Trophoblast cell (in vitro differentiated cells and primary cell): ENCODE measurements around the gene CEP170.
"Not testable (repeated sequence)": the region's sequence is repeated elsewhere in the genome, so short reads cannot be mapped to it uniquely, and the experiment has no call there.

Experiments
- DNase-seq, 2 donors: peaks; one replicate each; pipeline ENCODE4 v3.0.0-alpha.2; 2016
- H2AFZ ChIP-seq: 2 replicates; pipeline ENCODE4 v1.6.1; 2013; ENCODE audit warnings: low read length, moderate library complexity, mild to moderate bottlenecking; ENCODE audit not compliant: insufficient read depth, poor library complexity
- H2AK5ac ChIP-seq: 2 replicates; pipeline ENCODE4 v1.6.1; 2013; ENCODE audit warnings: mild to moderate bottlenecking, low read length
- H2BK120ac ChIP-seq: 2 replicates; pipeline ENCODE4 v1.6.1; 2013; ENCODE audit warnings: low read length, mild to moderate bottlenecking, moderate library complexity; ENCODE audit not compliant: insufficient read depth, poor library complexity
- H2BK12ac ChIP-seq: 2 replicates; pipeline ENCODE4 v1.6.1; 2013; ENCODE audit warnings: mild to moderate bottlenecking, low read length, moderate library complexity
- H2BK5ac ChIP-seq: 2 replicates; pipeline ENCODE4 v1.6.1; 2013; ENCODE audit warnings: low read length, low read depth, moderate library complexity, mild to moderate bottlenecking; ENCODE audit not compliant: poor library complexity
- H3K14ac ChIP-seq: 2 replicates; pipeline ENCODE4 v1.6.1; 2013; ENCODE audit warnings: mild to moderate bottlenecking, low read length
- H3K18ac ChIP-seq: 2 replicates; pipeline ENCODE4 v1.6.1; 2013; ENCODE audit warnings: mild to moderate bottlenecking, low read length
- H3K23ac ChIP-seq: 2 replicates; pipeline ENCODE4 v1.6.1; 2013; ENCODE audit warnings: low read length
- H3K27ac ChIP-seq: 2 replicates; pipeline ENCODE4 v1.5.1; 2013; ENCODE audit warnings: low read depth, mild to moderate bottlenecking, inconsistent platforms, low read length, moderate library complexity
- H3K27me3 ChIP-seq: 2 replicates; pipeline ENCODE4 v1.6.1; 2013; ENCODE audit warnings: inconsistent platforms, mild to moderate bottlenecking, low read length, moderate library complexity; ENCODE audit not compliant: insufficient read depth
- H3K36me3 ChIP-seq, 2 experiments: 1 replicate in 1 of 2; 2 replicates in 1 of 2; pipeline ENCODE4 v1.6.1; 2013; ENCODE audit warnings: low read length in 2 of 2, mild to moderate bottlenecking in 2 of 2, moderate library complexity in 1 of 2; ENCODE audit not compliant: insufficient read depth in 2 of 2, control insufficient read depth in 1 of 2
- H3K4ac ChIP-seq: 2 replicates; pipeline ENCODE4 v1.6.1; 2013; ENCODE audit warnings: low read depth, mild to moderate bottlenecking, low read length, moderate library complexity
- H3K4me1 ChIP-seq, 2 experiments: 1 replicate in 1 of 2; 2 replicates in 1 of 2; pipeline ENCODE4 v1.6.1; 2013; ENCODE audit warnings: low read length in 2 of 2, mild to moderate bottlenecking in 2 of 2, moderate library complexity in 1 of 2; ENCODE audit not compliant: insufficient read depth in 2 of 2, control insufficient read depth in 1 of 2
- H3K4me2 ChIP-seq: 2 replicates; pipeline ENCODE4 v1.6.1; 2013; ENCODE audit warnings: inconsistent platforms, mild to moderate bottlenecking, low read length, moderate library complexity
- H3K4me3 ChIP-seq: 2 replicates; pipeline ENCODE4 v1.5.1; 2013; ENCODE audit warnings: mild to moderate bottlenecking, low read depth, low read length, inconsistent platforms
- H3K79me1 ChIP-seq: one replicate; pipeline ENCODE4 v1.6.1; 2013; ENCODE audit warnings: low read length
- H3K79me2 ChIP-seq: 2 replicates; pipeline ENCODE4 v1.6.1; 2013; ENCODE audit warnings: low read length, mild to moderate bottlenecking; ENCODE audit not compliant: control insufficient read depth, insufficient read depth, poor library complexity
- H3K9ac ChIP-seq: 2 replicates; pipeline ENCODE4 v1.6.1; 2013; ENCODE audit warnings: mild to moderate bottlenecking, low read length
- H3K9me3 ChIP-seq: 2 replicates; pipeline ENCODE4 v1.6.1; 2013; ENCODE audit warnings: low read depth, mild to moderate bottlenecking, control low read depth, inconsistent platforms, low read length; ENCODE audit not compliant: insufficient read depth
- H4K12ac ChIP-seq: 2 replicates; pipeline ENCODE4 v1.6.1; 2013; ENCODE audit warnings: low read depth, mild to moderate bottlenecking, low read length, moderate library complexity
- H4K8ac ChIP-seq: 2 replicates; pipeline ENCODE4 v1.6.1; 2013; ENCODE audit warnings: low read depth, mild to moderate bottlenecking, low read length, moderate library complexity
- H4K91ac ChIP-seq: one replicate; pipeline ENCODE4 v1.6.1; 2013; ENCODE audit warnings: low read depth, mild to moderate bottlenecking, low read length, moderate library complexity
- WGBS: extraction: QIAGEN DNeasy Blood & Tissue Kit; methylation state at CpG from one replicate; pipeline ENCODE4 v1.1.7; 2013; ENCODE audit warnings: missing lambda C conversion rate; ENCODE audit not compliant: insufficient read length, insufficient coverage; ENCODE audit errors: extremely low coverage; 5-methylcytosine and 5-hydroxymethylcytosine counted together

Gene CEP170

DNA sequence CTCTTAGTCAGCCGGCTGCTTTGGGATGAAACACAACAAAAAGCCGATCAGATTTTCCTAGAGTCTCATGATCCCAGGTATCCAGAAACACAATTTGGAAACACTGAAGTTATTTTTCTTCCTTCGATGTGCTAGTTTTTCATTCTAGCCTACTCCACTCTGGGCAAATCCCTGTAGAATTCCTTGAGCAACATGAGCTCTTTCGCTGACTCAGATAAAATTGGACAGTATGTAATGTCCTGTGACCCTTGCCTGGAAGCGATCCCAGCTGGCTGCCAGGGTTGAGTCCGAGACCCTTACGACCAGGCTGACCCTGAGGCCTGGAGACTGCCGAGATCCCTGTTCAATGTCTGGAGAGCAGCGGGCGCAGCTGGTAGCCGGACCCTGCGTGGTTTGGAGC lies 147.9 kb downstream of the CEP170 start:
- H3K27ac ChIP-seq, H4K91ac ChIP-seq, H2AK5ac ChIP-seq, H3K18ac ChIP-seq, H3K79me1 ChIP-seq, H2BK120ac ChIP-seq, H2BK12ac ChIP-seq, H3K4ac ChIP-seq, H3K14ac ChIP-seq, H3K23ac ChIP-seq, H2AFZ ChIP-seq, H3K4me2 ChIP-seq, H3K9me3 ChIP-seq, DNase-seq, H2BK5ac ChIP-seq, H3K4me1 ChIP-seq, H3K79me2 ChIP-seq, H4K8ac ChIP-seq, H3K4me3 ChIP-seq, H4K12ac ChIP-seq, H3K27me3 ChIP-seq, H3K36me3 ChIP-seq, H3K9ac ChIP-seq: not testable (repeated sequence)
- no CpG with 5 or more reads among the region's 12 CpGs for WGBS

DNA sequence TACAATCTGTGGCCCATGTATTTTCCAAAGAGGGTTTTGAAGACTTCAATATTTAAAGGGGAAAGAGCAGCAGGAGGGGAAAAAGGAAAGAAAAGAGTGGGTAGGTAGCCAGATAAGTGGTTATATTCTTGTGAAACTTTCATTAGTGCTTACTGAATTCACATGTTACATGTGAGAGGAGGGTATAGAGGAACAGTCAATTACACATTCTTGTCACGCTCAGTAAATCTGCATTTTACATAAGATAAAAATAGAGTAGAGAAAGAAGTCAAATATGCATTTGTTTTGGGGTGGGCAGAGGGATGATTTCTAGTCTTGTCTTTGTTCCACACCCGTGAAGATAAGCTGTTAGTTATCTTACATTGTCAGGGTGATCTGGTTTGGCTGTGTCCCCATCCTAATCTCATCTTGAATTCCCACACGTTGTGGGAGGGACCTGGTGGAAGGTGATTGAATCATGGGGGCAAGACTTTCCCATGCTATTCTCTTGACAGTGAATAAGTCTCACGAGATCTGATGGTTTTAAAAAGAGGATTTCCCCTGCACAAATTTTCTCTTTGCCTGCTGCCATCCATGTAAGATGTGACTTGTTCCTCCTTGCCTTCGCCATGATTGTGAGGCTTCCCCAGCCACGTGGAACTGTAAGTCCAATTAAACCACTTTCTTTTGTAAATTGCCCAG lies 149.3 kb downstream of the CEP170 start:
- H3K27ac ChIP-seq, H2AK5ac ChIP-seq, H3K4me2 ChIP-seq, H2BK5ac ChIP-seq, H4K12ac ChIP-seq, H3K36me3 ChIP-seq, H4K8ac ChIP-seq, H3K79me2 ChIP-seq, H3K79me1 ChIP-seq, H2BK120ac ChIP-seq, H3K4me1 ChIP-seq, H2AFZ ChIP-seq, H3K18ac ChIP-seq, H3K27me3 ChIP-seq, H3K9me3 ChIP-seq, H3K4me3 ChIP-seq, H3K9ac ChIP-seq, H3K4ac ChIP-seq, H2BK12ac ChIP-seq, DNase-seq, H4K91ac ChIP-seq, H3K14ac ChIP-seq, H3K23ac ChIP-seq: not testable (repeated sequence)
- no CpG with 5 or more reads among the region's 6 CpGs for WGBS

- not testable (repeated sequence) for H3K36me3 ChIP-seq, H2BK5ac ChIP-seq, H3K18ac ChIP-seq, H3K4me2 ChIP-seq, H3K27ac ChIP-seq, H4K12ac ChIP-seq, H3K27me3 ChIP-seq, H3K23ac ChIP-seq, H3K79me1 ChIP-seq, H3K4me1 ChIP-seq, H3K9me3 ChIP-seq, H3K79me2 ChIP-seq, H3K4ac ChIP-seq, H4K8ac ChIP-seq, H2BK120ac ChIP-seq, H3K4me3 ChIP-seq, H4K91ac ChIP-seq, H2AFZ ChIP-seq, H3K9ac ChIP-seq, H3K14ac ChIP-seq, H2BK12ac ChIP-seq, H2AK5ac ChIP-seq
- DNase-seq: peak; percentile 7 to 43
Measured at GRCh38 chr1:243105104-243105503, 150.0 kb downstream of the CEP170 start.

- H3K4me1 ChIP-seq, H3K4ac ChIP-seq, H3K36me3 ChIP-seq, H3K27me3 ChIP-seq, H4K12ac ChIP-seq, H4K91ac ChIP-seq, H3K23ac ChIP-seq, H4K8ac ChIP-seq, H2AFZ ChIP-seq, H3K79me1 ChIP-seq, H2BK12ac ChIP-seq, H3K14ac ChIP-seq, H3K18ac ChIP-seq, H2BK5ac ChIP-seq, H3K27ac ChIP-seq, H3K79me2 ChIP-seq, DNase-seq, H3K9ac ChIP-seq, H2AK5ac ChIP-seq, H3K9me3 ChIP-seq, H3K4me2 ChIP-seq, H3K4me3 ChIP-seq, H2BK120ac ChIP-seq: not testable (repeated sequence)
- WGBS: no CpG with 5 or more reads among the region's 5 CpGs
Measured at GRCh38 chr1:243104452-243104851, 150.6 kb downstream of the CEP170 start.
